HG03354 (cell line): ENCODE data around the gene PIGU.
A peak's percentile ranks its signal among the peaks of the same experiment; 100 is the strongest.
"Not testable (repeated sequence)": the region's sequence is repeated elsewhere in the genome, so short reads cannot be mapped to it uniquely, and the experiment has no call there.

Experiments
- ATAC-seq: cut with Tn5 transposase; IDR thresholded peaks from one replicate; pipeline ENCODE4 v1.9.1; 2021; ENCODE audit warnings: mild to moderate bottlenecking; ENCODE audit not compliant: unreplicated experiment, poor library complexity, severe bottlenecking

The PIGU gene

DNA sequence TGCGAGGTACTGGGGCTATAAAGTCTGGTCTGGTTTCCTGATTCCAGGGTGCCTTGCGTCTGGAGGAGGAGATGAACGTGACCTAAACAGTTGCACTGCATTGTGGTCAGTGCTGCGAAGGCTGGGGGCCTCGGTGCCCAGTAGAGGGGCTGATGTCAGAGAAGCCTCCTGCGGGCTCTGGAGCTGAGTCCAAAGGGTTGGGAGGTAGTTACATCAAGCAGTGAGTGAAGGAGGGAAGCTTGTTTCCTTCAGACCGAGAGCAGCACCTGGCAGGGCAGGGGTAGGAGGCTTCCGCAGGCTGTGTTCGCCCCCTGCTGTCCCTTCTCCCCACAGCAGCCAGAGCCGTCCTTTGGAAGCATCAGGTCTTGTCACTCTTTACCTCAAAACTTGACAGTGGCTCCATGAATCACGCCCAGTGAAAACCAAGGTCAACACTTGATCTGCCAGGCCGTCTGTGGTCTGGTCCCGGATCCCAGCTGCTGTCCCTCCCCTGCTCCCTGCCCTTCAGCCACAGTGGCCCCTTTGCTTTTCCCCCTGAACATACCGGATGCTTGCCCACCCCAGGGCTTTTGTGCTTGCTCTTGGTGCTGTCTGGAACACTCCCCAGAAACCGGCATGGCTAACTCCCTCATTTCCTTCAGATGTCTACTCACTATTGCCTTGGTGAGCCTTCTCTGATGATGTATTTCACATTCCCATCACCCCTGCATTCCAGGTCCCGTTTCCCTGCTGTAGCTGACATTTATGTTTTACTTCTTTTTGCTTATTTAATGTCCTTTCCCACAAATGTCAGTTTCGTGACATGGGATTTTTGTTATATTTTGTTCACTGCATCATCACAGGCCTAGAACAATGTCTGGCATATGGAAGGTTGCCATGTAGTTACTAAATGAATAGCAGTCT lies 153.7 kb downstream of the PIGU start:
- ATAC-seq, result peak; percentile 47

DNA sequence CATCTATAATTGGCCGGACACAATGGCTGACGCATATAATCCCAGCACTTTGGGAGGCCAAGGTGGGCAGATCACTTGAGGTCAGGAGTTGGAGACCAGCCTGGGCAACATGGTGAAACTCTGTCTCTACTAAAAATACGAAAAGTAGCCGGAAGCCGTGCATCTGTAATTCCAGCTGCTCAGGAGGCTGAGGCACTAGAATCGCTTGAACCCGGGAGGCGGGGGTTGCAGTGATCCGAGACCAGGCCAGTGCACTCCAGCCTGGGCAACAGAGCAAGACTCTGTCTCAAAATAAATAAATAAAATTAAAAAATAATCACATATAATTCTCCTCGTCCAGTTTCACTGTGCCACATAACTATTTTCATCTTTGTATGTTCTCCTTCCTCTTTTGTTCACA lies 157.1 kb downstream of the PIGU start:
- ATAC-seq, result not testable (repeated sequence)

GRCh38 chr20:34518863-34519262 lies 158.0 kb downstream of the PIGU start:
- ATAC-seq, result not testable (repeated sequence)

- no peak for ATAC-seq
Observed at GRCh38 chr20:34517114-34517505, 159.8 kb downstream of the PIGU start.

DNA sequence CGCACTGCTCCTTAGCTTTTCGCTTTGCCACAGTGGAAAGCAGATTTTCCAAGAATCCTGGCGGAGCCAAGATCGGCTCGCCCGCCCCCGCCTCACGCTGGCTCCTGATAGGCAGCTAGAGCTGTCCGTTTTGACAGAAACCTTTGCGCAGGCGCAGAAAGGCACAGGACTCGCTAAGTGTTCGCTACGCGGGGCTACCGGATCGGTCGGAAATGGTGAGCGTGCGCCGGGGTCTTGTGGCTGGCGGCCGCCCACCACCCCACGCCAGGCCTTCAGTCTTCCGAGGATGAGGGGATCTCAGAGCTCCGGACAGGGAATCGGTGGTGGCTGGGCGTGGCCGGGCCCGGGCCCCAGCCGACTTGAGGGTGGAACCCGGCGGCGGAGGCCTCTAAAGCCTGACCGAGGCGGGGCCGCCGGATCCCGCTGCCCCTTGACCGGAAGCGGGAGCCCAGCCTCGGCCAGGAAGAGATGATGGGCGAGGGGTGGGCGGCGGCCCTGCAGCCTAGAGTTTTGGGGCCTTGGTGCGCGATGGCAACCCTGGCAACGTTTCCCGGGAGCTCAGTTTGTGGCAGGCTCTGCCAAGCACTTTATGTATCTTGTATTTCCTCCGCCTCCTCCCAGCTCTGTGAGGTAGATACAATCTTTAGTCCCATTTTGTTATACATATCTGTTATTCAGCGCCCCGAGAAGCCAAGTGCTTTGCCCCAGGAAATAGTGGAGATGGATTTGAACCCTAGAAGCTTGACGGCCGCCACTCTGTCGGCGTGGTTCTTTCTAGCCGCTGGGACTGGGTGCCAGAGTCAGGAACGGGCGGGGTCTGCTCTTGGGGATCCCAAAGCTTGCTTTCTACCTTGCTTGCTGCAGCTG lies 160.4 kb downstream of the PIGU start, which contains the start of gene DYNLRB1:
DYNLRB1 (plus strand) TSS at position 176 of the 867 bp plus-strand sequence; CDS start at position 213, 37 bp downstream.
- peak; percentile 75 for ATAC-seq

- ATAC-seq, result peak; percentile 58
Observed at GRCh38 chr20:34515484-34516246, 161.2 kb downstream of the PIGU start.

DNA sequence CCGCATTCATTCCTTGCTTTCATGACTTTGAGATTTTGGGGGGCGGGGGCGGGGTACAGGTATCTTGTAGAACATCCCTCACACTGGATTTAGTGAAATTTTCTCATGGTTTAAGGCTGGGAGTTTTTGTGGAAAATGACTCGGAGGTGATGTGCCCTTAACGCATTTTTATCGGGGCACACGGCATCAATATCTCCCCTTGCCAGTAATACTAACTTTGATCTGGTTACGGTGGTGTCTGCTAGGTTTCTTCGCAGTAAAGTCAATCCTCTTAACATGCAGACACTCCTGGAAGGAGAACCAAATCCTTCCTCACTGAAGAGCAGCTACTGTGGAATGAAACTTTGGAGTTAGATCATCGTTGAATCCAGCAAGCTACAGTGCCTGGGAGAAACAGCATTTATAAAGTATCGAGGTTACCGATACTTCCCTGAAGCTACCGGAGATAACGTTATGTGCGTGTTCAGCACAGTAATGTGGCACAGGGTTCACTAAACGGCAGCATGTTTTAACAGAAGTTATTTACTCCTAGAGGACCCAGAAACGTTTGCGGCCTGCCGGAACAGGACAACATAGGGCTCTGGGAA lies 161.9 kb downstream of the PIGU start:
- no peak for ATAC-seq

GRCh38 chr20:34514034-34514433 lies 162.9 kb downstream of the PIGU start:
- not testable (repeated sequence) for ATAC-seq

GRCh38 chr20:34512955-34513419 lies 163.9 kb downstream of the PIGU start:
- ATAC-seq, result no peak

DNA sequence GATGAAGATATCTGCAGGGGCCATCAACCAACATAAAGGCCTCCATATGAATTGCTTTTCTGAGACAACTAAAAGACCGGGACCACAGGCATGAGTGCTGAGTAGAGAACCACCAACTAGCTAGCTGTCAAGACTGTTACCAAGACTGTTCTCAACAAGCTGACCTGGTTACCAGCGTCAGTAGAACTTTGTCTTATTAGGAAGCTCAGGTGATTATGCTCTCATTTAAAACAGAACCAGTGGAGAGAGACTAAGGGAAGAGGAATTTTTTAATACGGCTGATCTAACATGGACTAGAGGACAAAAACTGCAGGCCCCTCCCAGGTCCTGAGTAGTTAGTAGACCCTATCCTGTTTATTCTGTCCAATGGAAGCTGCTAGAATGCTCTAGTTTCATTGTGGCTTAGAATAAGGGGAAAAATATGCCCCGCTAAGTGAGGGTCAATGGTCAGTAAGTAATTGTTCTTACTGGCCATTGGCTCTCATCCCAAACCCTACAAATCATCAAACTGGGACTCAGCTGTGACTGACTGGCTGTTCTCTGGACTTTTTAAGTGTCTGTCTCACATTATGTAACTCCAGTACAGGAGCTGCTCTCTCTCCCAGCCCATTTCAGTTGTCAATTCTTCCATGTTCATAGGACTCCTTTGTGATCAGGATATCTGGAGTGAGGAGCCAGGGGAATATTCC lies 164.5 kb downstream of the PIGU start:
- ATAC-seq, result no peak

DNA sequence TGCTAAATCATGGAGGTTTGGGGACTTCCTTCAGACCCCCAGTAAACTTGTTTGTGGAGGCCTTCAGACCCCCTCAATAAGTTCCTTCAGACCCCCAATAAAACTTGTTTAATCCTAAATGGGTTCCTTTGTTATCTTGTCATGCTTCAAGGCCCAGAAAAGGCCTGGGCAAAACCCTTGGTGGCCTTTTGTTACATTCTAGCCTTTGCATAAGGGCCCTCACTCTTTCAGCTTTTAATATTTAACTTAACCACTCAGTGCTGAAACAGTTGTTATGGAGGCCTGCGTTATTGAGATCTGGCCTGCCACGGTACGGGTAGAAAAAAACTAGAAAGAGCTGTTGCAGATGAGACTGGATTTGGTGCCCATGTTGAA lies 165.0 kb downstream of the PIGU start:
- ATAC-seq, result no peak

DNA sequence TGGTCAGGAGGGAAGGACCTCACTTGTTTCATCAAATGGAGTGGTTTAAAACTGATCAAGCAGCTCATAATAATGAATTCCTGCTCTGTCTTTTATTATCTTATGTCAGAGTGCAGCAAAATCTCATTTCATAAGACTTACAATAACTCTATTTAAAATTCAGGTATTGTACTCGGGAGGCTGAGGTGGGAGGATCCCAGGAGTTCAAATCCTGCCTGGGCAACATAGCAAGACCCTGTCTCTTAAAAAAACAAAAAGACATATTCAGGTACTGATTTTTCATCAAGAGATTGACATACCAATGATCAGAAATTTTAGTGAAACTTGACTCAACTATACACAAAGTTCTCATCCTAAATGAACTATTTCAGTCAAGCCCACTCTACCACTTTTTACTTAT lies 166.3 kb downstream of the PIGU start:
- ATAC-seq, result no peak
